Breast epithelium (tissue), 3 donors: ENCODE data around the gene BAZ2B.

Experiments
- POLR2A ChIP-seq: fragments of 450-650 bp; IDR thresholded peaks from one replicate; pipeline ENCODE4 v1.6.1; 2016; ENCODE audit warnings: antibody characterized with exemption, mild to moderate bottlenecking, moderate library complexity
- POLR2AphosphoS5 ChIP-seq, 3 donors: sonication (generic); formaldehyde crosslinking; IDR thresholded peaks; one replicate each; pipeline ENCODE4 v1.6.1; 2017; ENCODE audit warnings: antibody characterized with exemption in 3 of 3
- TF ChIP-seq, protein P1 (sequence below), 3 donors: fragments of 450-650 bp; IDR thresholded peaks; one replicate each; pipeline ENCODE4 v1.5.1; 2016 to 2017; ENCODE audit warnings: antibody characterized with exemption in 3 of 3, mild to moderate bottlenecking in 3 of 3, moderate library complexity in 3 of 3

- TF ChIP-seq, protein P1, sequence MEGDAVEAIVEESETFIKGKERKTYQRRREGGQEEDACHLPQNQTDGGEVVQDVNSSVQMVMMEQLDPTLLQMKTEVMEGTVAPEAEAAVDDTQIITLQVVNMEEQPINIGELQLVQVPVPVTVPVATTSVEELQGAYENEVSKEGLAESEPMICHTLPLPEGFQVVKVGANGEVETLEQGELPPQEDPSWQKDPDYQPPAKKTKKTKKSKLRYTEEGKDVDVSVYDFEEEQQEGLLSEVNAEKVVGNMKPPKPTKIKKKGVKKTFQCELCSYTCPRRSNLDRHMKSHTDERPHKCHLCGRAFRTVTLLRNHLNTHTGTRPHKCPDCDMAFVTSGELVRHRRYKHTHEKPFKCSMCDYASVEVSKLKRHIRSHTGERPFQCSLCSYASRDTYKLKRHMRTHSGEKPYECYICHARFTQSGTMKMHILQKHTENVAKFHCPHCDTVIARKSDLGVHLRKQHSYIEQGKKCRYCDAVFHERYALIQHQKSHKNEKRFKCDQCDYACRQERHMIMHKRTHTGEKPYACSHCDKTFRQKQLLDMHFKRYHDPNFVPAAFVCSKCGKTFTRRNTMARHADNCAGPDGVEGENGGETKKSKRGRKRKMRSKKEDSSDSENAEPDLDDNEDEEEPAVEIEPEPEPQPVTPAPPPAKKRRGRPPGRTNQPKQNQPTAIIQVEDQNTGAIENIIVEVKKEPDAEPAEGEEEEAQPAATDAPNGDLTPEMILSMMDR (IDR thresholded peaks at IDR 0.05) = no peak
- no peak for TF ChIP-seq POLR2AphosphoS5 (IDR thresholded peaks at IDR 0.05)
- no peak for TF ChIP-seq POLR2A
Observed at GRCh38 chr2:159531475-159531874, 84.9 kb downstream of the BAZ2B start.
